Activated naive CD8-positive, alpha-beta T cell treated with anti-CD3 and anti-CD28 coated beads, Interleukin-2, amount 50 U/mL, for 16 hours (primary cell): ENCODE data around the gene RASD1.
"Not testable (repeated sequence)": the region's sequence is repeated elsewhere in the genome, so short reads cannot be mapped to it uniquely, and the experiment has no call there.

Experiments
- DNase-seq: peaks from one replicate; pipeline ENCODE4 v3.0.0-alpha.2; 2020; ENCODE audit warnings: low read depth, low spot score

Gene RASD1

GRCh38 chr17:17469996-17470395 is 26.2 kb downstream of the RASD1 start:
- no peak for DNase-seq

- DNase-seq = no peak
Observed at GRCh38 chr17:17469358-17469757, 26.8 kb downstream of the RASD1 start.

GRCh38 chr17:17468217-17469010 is 27.8 kb downstream of the RASD1 start:
- no peak for DNase-seq

- no peak for DNase-seq
Observed at GRCh38 chr17:17467720-17468119, 28.5 kb downstream of the RASD1 start.

- DNase-seq = no peak
Observed at GRCh38 chr17:17467016-17467415, 29.2 kb downstream of the RASD1 start.

- no peak for DNase-seq
Observed at GRCh38 chr17:17466511-17466910, 29.7 kb downstream of the RASD1 start.

GRCh38 chr17:17465878-17466277 is 30.3 kb downstream of the RASD1 start:
- DNase-seq = not testable (repeated sequence)

GRCh38 chr17:17463821-17464220 is 32.4 kb downstream of the RASD1 start:
- DNase-seq = no peak

GRCh38 chr17:17462048-17462824 is 34.0 kb downstream of the RASD1 start:
- DNase-seq = no peak

- DNase-seq = no peak
Observed at GRCh38 chr17:17460038-17460437, 36.2 kb downstream of the RASD1 start.

GRCh38 chr17:17457680-17458079 is 38.5 kb downstream of the RASD1 start:
- DNase-seq = no peak

GRCh38 chr17:17456251-17456650 is 39.9 kb downstream of the RASD1 start:
- no peak for DNase-seq

- no peak for DNase-seq
Observed at GRCh38 chr17:17455173-17455572, 41.0 kb downstream of the RASD1 start.

GRCh38 chr17:17454700-17455099 is 41.5 kb downstream of the RASD1 start:
- not testable (repeated sequence) for DNase-seq

GRCh38 chr17:17454276-17454675 is 41.9 kb downstream of the RASD1 start:
- no peak for DNase-seq

GRCh38 chr17:17453088-17453487 is 43.1 kb downstream of the RASD1 start:
- DNase-seq = no peak

- no peak for DNase-seq
Observed at GRCh38 chr17:17448723-17449122, 47.5 kb downstream of the RASD1 start.

- DNase-seq = no peak
Observed at GRCh38 chr17:17448076-17448475, 48.1 kb downstream of the RASD1 start.

- no peak for DNase-seq
Observed at GRCh38 chr17:17447264-17447663, 48.9 kb downstream of the RASD1 start.

GRCh38 chr17:17446666-17447155 is 49.5 kb downstream of the RASD1 start:
- DNase-seq = no peak

GRCh38 chr17:17445925-17446665 is 50.1 kb downstream of the RASD1 start:
- no peak for DNase-seq

- no peak for DNase-seq
Observed at GRCh38 chr17:17445296-17445924, 50.8 kb downstream of the RASD1 start.
